Measurements from ENCODE around the gene SBF2.

SBF2 gene

DNA sequence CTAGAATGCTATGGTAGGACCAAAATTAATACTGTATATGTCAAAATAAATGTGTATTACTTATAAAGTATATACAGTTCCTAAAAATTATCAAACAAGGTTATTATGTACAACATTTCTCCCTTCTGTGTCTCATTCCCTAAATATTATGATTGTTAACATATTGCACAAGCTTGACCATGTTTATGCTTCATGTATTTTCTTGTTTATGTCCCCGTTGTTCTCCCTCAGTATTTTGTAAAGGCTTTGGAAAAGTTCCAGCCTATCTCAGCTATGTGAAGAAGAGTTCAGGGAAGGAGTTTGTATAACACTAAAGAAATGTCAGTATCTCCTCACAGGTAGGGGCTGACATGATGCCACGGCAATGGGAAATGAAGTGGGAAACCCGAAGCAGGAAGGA lies 30.5 kb upstream of the SBF2 start:
- H3K36me3 ChIP-seq (ENCODE audit: insufficient read depth, low read length) = no peaks in the 10 kb centered on the region
- no peaks in the 10 kb centered on the region for H3K9me3 ChIP-seq (replicated peaks; ENCODE audit: low read length)
- no peaks in the 10 kb centered on the region for H3K27me3 ChIP-seq (ENCODE audit: control insufficient read depth, insufficient read depth, low read length)
- peak overlapping the region; percentile 84 for H3K9ac ChIP-seq (ENCODE audit: low read depth, low read length)
- no peak overlapping the region for H3K4me3 ChIP-seq (ENCODE audit: low read length)
- peaks cover 77% of the 10 kb centered on the region for H3K4me1 ChIP-seq (ENCODE audit: control insufficient read depth, insufficient read depth, low read length)
- peak overlapping the region; percentile 67 for H3K4me2 ChIP-seq (ENCODE audit: low read length)

DNA sequence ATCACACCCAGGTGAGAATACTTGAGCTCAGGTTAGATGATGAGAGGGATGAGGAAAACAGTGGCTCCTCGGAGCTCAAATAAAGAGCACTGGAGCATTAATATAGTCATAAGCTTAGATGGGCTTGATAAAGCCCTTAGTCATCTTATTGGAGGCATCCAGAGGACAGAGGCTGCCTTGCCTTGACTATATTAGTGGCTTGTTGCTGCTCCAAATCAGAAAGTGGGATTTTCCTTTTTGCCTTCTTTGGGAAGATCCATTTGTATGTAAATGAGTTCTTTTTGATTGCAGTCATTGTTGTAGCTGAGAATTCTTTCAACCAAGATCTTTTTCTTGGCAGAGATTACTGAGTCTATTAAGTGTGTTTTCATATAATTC lies 29.8 kb upstream of the SBF2 start:
- Histone ChIP-seq H3K4me3 (ENCODE audit: low read length) (no peak overlapping the region), H3K36me3 (ENCODE audit: insufficient read depth, low read length) (no peaks in the 10 kb centered on the region), H3K27me3 (ENCODE audit: control insufficient read depth, insufficient read depth, low read length) (no peaks in the 10 kb centered on the region), H3K9ac (ENCODE audit: low read depth, low read length) (peak overlapping the region; percentile 84), H3K4me1 (ENCODE audit: control insufficient read depth, insufficient read depth, low read length) (peaks cover 70% of the 10 kb centered on the region), H3K4me2 (ENCODE audit: low read length) (no peak overlapping the region), H3K9me3 (replicated peaks; ENCODE audit: low read length) (no peaks in the 10 kb centered on the region)

DNA sequence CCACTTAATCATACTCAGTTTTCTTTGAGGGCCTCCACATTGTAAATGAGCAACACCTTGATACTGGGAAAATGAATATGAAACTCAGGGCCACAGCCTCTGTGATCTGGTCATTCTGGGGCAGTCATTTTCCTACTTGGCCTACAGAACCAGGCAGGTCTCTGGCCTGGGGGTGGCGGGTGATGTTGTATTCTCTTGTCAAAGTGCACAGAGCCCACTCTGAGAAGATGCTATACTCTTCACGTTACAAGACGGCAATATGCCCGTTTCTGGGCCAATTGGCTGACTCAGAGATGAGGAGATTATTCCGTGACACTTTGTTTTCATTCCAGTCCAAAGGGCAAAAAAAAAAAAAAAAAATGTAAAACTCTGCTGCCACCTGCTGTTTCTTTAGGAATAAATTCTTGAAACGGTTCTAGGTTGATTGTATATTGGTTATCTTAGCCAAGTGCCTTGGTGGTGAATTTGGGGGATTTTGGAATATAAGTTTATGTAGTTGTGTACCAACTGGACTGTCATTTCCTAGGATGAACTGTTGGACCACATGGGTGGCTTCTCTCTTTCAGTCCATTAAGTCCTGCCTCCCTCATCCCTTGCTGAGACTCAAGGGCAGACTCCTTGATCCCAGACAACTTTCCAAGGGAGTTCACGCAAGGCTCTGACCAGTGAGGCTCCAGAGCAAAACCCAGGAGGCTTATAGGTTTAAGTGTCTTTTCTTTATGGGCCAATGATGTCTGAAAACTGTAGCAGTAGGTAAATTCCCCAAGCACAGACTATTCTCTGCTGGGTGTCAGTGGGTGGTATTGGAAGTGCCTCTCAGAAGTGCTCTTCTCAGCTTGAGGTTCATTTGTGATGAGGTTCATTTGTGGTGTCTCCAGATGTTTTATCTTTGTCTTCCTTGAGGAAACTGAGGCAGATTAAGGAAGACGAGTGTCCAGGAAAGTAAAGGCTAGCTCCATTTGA lies 29.1 kb upstream of the SBF2 start:
- no peaks in the 10 kb centered on the region for H3K27me3 ChIP-seq (ENCODE audit: control insufficient read depth, insufficient read depth, low read length)
- H3K9ac ChIP-seq (ENCODE audit: low read depth, low read length) = peak overlapping the region; percentile 69
- no peaks in the 10 kb centered on the region for H3K36me3 ChIP-seq (ENCODE audit: insufficient read depth, low read length)
- peak overlapping the region; percentile 15 for H3K4me3 ChIP-seq (ENCODE audit: low read length)
- no peaks in the 10 kb centered on the region for H3K9me3 ChIP-seq (replicated peaks; ENCODE audit: low read length)
- H3K4me1 ChIP-seq (ENCODE audit: control insufficient read depth, insufficient read depth, low read length) = peaks cover 63% of the 10 kb centered on the region
- H3K4me2 ChIP-seq (ENCODE audit: low read length) = peak overlapping the region; percentile 66

DNA sequence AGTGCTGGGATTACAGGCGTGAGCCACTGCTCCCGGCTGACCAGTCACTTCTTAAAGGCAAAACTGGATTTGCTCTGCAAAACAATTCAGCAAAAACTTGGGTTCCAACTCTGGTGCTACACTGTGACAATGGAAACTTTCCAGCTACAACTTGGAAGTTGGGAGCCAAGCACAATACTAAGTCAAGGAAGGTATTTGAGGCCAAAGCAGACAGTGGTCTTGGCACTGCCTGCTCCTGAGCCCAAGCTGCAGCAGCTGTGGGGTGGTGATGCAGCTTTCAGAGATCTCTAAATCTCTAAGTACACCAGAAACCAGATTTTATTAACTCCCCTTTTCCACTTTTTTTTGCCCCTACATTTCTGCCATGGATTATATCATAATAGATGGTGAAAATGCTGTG lies 28.4 kb upstream of the SBF2 start:
- H3K36me3 ChIP-seq (ENCODE audit: insufficient read depth, low read length) = no peaks in the 10 kb centered on the region
- no peaks in the 10 kb centered on the region for H3K9me3 ChIP-seq (replicated peaks; ENCODE audit: low read length)
- peak overlapping the region; percentile 66 for H3K4me2 ChIP-seq (ENCODE audit: low read length)
- H3K4me3 ChIP-seq (ENCODE audit: low read length) = peak overlapping the region; percentile 15
- no peaks in the 10 kb centered on the region for H3K27me3 ChIP-seq (ENCODE audit: control insufficient read depth, insufficient read depth, low read length)
- H3K9ac ChIP-seq (ENCODE audit: low read depth, low read length) = peak overlapping the region; percentile 69
- H3K4me1 ChIP-seq (ENCODE audit: control insufficient read depth, insufficient read depth, low read length) = peaks cover 56% of the 10 kb centered on the region

DNA sequence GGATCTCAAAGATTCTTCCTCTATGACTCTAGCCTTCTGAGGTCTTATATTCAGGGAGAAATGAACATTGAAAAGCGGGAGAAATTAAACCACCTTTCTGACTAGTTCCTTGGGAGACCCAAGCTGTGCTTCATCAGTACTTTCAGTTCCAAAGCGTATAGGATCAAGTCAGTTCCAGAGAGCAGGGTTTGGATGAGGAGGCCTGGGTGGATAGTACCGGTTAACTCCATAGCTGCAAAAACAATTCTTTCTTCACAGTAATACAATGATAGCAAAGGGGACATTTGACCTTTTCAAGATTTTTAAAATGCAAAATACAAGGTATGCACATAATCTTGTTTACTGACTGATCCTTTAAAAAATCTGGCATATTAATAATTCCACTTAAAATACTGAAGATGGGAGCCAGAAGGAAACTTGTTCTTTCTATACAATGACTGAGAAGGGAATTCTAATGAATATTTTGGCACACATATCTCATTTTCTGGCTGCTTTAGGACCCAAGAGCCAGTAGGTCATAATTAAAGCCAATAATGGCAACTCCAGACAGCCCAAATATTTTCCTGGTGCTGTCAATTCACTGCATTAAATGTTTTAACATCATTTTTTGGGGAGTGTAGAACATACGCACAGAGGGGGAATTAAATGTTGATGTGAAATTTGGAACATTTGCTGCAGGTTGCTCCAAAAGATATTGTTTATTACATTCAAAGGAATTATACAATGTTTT lies 26.9 kb upstream of the SBF2 start:
- no peak overlapping the region for H3K4me3 ChIP-seq (ENCODE audit: low read length)
- H3K27me3 ChIP-seq (ENCODE audit: control insufficient read depth, insufficient read depth, low read length) = no peaks in the 10 kb centered on the region
- no peaks in the 10 kb centered on the region for H3K36me3 ChIP-seq (ENCODE audit: insufficient read depth, low read length)
- H3K9me3 ChIP-seq (replicated peaks; ENCODE audit: low read length) = no peaks in the 10 kb centered on the region
- peaks cover 43% of the 10 kb centered on the region for H3K4me1 ChIP-seq (ENCODE audit: control insufficient read depth, insufficient read depth, low read length)
- H3K4me2 ChIP-seq (ENCODE audit: low read length) = no peak overlapping the region
- no peak overlapping the region for H3K9ac ChIP-seq (ENCODE audit: low read depth, low read length)

DNA sequence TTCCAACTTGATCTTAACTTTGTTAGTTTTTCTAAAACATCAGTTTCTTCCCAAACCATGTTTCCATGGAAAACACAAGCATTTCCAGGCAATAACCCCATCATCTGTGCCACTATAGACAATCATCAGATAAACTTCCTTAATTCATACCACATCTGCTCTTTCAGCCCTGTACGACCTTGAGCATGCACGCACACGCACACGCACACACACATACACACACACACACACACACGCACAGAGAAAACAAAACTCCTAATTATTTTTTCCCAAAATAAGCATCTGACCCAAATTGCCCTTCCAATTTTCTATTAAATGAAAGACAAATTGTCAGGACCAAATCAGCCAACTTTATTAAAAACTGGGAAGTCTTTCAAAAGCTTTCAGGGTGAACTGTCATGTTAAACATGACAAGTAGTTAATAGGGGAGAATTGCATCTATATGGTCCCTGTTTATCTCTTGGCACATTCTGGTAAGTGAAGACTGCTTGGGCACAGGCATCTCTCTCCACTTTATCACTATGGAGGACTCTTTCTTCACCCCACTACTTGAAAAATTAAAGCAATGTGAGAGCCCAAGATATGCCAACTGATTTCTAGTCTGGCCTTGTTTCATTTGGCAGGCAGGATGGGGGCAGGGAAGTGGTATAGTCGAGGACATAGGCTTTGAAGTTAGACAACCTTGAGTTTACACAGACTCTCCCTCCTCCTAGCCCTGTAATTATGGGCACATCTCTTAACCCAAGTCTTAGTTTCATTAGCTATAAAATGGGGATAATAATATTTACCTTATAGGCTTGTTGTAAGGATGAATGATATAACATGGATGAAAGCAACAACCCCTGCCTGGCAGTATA lies 25.9 kb upstream of the SBF2 start:
- Histone ChIP-seq H3K9ac (ENCODE audit: low read depth, low read length) (no peak overlapping the region), H3K36me3 (ENCODE audit: insufficient read depth, low read length) (no peaks in the 10 kb centered on the region), H3K4me1 (ENCODE audit: control insufficient read depth, insufficient read depth, low read length) (peaks cover 34% of the 10 kb centered on the region), H3K4me3 (ENCODE audit: low read length) (no peak overlapping the region), H3K9me3 (replicated peaks; ENCODE audit: low read length) (no peaks in the 10 kb centered on the region), H3K4me2 (ENCODE audit: low read length) (no peak overlapping the region), H3K27me3 (ENCODE audit: control insufficient read depth, insufficient read depth, low read length) (no peaks in the 10 kb centered on the region)

DNA sequence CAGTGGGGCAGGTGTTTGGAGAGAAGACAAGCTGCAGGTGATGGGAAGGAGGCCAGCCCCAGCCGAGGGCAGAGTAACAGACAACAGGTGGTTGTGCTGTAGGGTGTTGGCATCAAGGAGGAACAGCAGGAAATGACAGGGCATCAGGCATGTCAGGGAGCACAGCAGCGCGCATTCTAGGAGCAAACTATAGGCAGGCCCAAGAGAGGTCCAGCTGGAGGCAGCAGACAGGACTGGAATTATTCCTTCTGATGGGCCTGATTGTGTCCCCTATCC lies 24.4 kb upstream of the SBF2 start:
- Histone ChIP-seq H3K27me3 (ENCODE audit: control insufficient read depth, insufficient read depth, low read length) (no peaks in the 10 kb centered on the region), H3K4me2 (ENCODE audit: low read length) (no peak overlapping the region), H3K9ac (ENCODE audit: low read depth, low read length) (no peak overlapping the region), H3K9me3 (replicated peaks; ENCODE audit: low read length) (no peaks in the 10 kb centered on the region), H3K36me3 (ENCODE audit: insufficient read depth, low read length) (no peaks in the 10 kb centered on the region), H3K4me3 (ENCODE audit: low read length) (no peak overlapping the region), H3K4me1 (ENCODE audit: control insufficient read depth, insufficient read depth, low read length) (peaks cover 19% of the 10 kb centered on the region)

DNA sequence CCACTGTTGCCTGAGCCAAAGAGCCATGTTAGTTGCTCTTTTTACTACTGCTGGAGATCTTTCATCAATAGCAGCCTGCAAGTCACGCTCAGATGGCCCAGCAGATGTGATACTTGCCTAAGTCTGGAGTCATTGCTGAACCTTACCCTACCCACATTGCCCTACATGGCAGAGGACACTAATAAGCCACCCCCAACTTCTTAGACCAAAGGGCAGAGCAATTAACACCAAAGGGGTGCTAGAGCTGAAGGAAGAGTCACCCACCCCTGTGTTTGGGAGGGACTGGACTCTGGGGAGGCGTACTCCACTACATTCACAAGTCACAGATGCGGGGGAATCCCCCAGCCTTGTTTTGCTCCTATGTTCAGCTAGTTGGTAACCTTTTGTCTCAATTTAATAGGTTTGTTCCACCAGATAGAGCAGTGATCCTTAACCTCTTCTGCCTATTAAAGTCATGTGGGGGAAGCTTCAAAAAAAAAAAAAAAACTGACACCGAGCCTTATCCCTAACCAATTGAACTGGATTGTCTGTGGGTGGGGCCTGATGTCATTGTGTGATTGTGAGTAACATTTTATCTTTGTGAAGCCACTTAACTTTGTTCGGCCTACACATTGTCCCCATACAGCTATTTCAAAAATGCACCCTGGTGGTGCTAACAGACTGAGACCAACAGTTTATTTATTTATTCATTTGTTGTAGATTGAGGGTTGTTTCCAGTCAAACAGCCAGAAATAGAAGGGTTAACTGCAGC lies 23.9 kb upstream of the SBF2 start:
- H3K27me3 ChIP-seq (ENCODE audit: control insufficient read depth, insufficient read depth, low read length) = no peaks in the 10 kb centered on the region
- H3K4me1 ChIP-seq (ENCODE audit: control insufficient read depth, insufficient read depth, low read length) = peaks cover 15% of the 10 kb centered on the region
- no peaks in the 10 kb centered on the region for H3K36me3 ChIP-seq (ENCODE audit: insufficient read depth, low read length)
- H3K4me2 ChIP-seq (ENCODE audit: low read length) = no peak overlapping the region
- no peaks in the 10 kb centered on the region for H3K9me3 ChIP-seq (replicated peaks; ENCODE audit: low read length)
- H3K4me3 ChIP-seq (ENCODE audit: low read length) = no peak overlapping the region
- H3K9ac ChIP-seq (ENCODE audit: low read depth, low read length) = no peak overlapping the region

DNA sequence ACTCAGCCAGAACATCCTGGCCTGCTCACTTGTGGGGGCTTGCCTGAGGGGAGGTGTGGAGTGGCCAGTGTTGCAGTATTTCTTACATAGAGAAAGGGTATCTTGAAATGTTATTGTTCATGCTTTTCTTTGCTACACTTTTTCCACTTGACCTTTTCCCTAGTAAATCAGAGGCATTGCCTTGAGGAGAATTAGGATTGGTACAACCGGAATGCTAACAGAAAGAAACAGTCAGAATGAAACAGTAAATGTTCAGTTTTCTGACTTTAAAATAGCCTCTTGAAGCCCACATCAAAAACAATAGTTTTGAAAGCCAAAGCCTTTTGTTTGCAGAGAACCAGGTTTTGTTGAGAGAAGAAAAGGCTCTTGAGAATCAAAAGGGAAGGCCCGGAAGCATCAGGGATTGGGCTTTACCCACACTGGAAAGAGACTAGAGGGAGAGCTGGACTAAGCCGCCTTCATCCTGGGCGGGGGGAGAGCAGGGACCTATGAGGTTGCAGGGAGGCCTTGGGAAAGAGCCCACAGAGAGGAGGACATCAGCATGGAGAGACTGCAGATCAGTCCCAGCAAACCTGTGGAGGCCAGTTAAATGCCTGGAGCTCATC lies 23.2 kb upstream of the SBF2 start:
- Histone ChIP-seq H3K4me1 (ENCODE audit: control insufficient read depth, insufficient read depth, low read length) (peaks cover 9% of the 10 kb centered on the region), H3K9me3 (replicated peaks; ENCODE audit: low read length) (no peaks in the 10 kb centered on the region), H3K36me3 (ENCODE audit: insufficient read depth, low read length) (no peaks in the 10 kb centered on the region), H3K27me3 (ENCODE audit: control insufficient read depth, insufficient read depth, low read length) (no peaks in the 10 kb centered on the region), H3K9ac (ENCODE audit: low read depth, low read length) (no peak overlapping the region), H3K4me3 (ENCODE audit: low read length) (no peak overlapping the region), H3K4me2 (ENCODE audit: low read length) (no peak overlapping the region)

DNA sequence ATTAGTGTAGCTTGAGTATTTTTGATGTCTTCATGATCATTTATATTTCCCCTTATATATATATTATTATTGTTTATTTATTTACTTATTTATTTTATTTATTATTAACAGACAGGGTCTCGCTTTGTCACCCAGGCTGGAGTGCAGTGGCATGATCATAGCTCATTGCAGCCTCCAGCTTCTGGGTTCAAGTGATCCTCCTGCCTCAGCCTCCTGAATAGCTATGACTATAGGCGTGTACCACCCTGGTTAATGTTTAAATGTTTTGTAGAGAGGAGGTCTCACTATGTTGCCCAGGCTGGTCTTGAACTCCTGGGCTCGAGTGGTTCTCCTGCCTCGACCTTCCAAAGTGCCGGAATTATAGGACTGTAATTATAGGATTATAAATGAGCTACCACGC lies 21.1 kb upstream of the SBF2 start:
- H3K9ac ChIP-seq (ENCODE audit: low read depth, low read length) = no peak overlapping the region
- H3K4me3 ChIP-seq (ENCODE audit: low read length) = no peak overlapping the region
- H3K4me2 ChIP-seq (ENCODE audit: low read length) = no peak overlapping the region
- no peaks in the 10 kb centered on the region for H3K9me3 ChIP-seq (replicated peaks; ENCODE audit: low read length)
- no peaks in the 10 kb centered on the region for H3K27me3 ChIP-seq (ENCODE audit: control insufficient read depth, insufficient read depth, low read length)
- H3K36me3 ChIP-seq (ENCODE audit: insufficient read depth, low read length) = no peaks in the 10 kb centered on the region
- peaks cover 2% of the 10 kb centered on the region for H3K4me1 ChIP-seq (ENCODE audit: control insufficient read depth, insufficient read depth, low read length)
